NCI-H748 (cell line): ENCODE measurements around the gene PLCE1.

ENCODE experiments used
- DNase-seq: peaks from one replicate; lab custom pipeline; 2025; ENCODE audit not compliant: unreplicated experiment; lab: John Stamatoyannopoulos, UW

Gene PLCE1

DNA sequence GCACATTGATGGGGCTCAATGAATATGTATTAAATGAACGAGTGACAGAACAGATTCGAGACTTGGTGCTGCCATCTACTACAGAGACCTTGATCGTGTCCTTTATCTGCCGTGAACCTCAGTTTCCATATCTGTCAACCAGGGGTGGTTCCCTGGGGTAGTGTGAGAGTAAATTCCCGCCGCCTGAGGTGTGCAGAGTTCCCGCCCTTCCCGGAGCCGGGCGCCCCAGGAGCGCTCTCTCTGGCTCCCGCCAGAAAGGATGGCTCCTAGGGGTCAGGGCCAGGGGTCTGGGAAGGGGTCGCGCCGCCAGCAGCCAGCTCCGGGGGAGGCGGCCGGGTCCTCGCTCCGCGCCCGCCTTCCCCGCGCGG lies 333 bp upstream of the PLCE1 start:
- no peak for DNase-seq

DNA sequence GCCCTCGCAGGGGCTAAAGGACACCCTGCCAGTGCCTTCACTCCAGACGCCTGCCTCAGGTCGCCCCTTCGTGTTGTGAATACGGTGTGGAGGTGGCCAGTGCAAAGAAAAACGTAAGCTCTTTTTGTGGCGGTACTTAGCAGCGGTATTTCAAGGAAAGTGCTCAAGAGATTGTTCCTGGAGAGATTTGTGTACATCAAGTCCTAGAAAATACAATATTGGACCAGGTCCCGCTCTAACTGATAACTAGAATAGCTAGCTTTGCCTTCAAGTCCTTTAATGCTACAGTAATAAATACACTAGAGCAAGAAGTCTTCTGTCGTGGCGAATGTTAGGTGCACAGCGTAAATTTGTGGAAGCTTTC lies 689 bp downstream of the PLCE1 start:
- DNase-seq, result no peak

DNA sequence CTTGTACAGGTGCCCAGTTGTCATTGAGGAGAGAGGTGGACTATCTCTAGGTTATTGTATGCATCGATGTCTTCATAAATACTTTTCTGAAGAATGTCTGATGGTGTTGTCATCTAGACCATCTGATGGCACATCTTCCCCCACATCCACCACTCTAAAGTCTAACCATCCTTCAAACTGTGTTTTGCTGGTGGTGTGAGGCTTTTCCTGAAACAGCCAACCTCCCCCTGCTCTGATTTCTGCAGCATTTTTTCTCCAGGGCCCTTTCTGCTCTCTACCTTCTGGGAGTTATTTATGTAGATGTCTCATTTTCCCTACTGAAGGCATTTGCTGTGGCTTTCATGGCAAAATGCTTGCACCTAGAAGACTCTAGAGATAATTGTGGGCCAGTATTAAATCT lies 1.5 kb downstream of the PLCE1 start:
- no peak for DNase-seq

- no peak for DNase-seq
Observed at GRCh38 chr10:93995598-93996271, 2.0 kb downstream of the PLCE1 start.

- DNase-seq, result no peak
Observed at GRCh38 chr10:93996551-93996950, 2.8 kb downstream of the PLCE1 start.

- no peak for DNase-seq
Observed at GRCh38 chr10:93997546-93997945, 3.8 kb downstream of the PLCE1 start.

- no peak for DNase-seq
Observed at GRCh38 chr10:93999401-93999851, 5.7 kb downstream of the PLCE1 start.

DNA sequence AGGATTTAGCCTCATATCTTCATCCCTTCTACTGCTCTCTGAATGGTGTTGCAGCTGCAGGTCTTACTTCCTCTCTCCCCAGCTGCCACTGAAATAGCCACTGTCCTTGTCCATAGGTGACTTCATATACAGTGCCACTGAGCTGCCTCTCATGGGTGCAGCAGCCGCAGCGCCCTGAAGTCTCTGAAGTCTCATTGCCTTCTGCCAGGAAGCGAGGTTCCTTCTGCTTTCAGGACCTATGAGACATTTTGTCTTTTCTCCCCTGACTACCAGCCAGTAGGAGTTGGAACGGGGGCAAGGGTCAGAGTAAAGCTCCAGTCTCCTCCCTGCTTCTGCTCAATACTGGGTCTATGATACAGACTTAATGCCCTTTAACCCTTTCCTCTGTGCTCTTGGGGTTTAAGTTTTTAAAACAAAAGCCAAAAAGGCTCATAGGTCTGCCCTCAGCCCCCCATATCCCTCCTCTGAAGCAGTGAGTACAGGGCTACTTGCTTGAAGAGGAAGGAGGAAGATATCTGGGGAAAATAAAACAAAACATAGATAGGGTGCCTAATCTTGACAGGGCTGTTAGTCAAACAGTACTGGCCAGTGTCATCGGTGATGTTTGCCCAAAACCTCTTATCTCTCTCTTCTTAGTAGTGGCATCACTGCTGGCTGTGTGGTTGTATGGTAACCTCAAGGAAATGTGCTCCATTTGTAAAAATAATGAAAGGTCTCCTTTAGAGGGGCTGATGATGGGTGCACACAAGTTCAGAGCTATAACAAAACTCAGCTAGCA lies 7.1 kb downstream of the PLCE1 start:
- no peak for DNase-seq

DNA sequence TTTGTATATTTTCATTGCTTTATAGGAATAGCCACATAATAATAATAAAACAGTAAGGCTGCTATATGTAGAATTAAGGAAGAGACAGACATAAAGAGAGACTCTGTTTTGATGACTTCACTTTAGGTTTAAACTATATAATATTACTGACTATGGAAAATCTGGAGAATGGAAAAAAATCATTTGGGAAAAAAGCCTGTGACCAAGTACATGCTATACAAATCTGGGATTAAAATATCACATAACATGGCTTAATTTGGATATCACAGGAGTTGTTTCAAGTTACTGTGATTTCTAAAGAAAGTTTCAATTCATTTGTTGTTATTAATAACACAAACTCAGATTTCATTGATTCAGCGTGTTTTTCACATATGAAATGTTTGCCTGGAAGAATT lies 7.7 kb downstream of the PLCE1 start:
- no peak for DNase-seq

DNA sequence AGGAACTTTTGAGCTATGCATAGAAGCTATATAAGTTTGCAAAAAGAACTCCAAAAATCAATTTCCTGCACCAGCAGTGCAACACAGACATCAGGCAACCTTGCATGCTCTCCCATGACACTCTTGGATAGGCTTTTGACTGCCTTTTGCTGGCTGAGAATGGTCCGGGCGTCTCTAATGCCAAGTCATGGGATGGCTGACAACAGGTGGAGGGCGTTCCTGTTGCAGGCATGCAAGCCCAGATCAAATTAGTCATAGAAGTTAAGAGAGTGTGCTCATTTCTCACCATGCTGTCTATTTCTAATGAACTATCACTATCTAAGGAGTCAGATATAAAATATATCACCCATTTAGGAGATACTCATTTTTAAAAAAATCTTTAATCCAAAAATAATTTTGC lies 8.4 kb downstream of the PLCE1 start:
- DNase-seq, result no peak

DNA sequence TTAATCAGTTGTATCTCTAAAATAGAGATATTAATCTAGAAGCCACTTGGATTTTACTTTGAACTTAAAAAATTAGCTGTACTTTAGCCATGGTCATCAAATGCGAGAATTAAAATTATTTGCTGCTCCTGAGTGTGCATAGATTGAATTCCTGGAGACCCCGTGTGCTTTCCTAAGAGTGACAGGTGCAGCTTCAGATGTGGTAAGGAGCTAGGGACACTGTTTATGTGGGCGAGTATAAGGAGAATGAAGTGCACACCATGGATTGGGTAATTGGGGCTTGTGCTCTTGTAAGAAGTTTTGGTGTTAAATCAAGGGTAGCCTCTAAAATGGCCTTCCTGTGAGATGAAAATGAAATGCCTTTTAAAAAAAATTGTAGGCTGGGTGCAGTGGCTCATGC lies 9.8 kb downstream of the PLCE1 start:
- DNase-seq, result no peak

- DNase-seq, result no peak
Observed at GRCh38 chr10:94005050-94005449, 11.3 kb downstream of the PLCE1 start.

DNA sequence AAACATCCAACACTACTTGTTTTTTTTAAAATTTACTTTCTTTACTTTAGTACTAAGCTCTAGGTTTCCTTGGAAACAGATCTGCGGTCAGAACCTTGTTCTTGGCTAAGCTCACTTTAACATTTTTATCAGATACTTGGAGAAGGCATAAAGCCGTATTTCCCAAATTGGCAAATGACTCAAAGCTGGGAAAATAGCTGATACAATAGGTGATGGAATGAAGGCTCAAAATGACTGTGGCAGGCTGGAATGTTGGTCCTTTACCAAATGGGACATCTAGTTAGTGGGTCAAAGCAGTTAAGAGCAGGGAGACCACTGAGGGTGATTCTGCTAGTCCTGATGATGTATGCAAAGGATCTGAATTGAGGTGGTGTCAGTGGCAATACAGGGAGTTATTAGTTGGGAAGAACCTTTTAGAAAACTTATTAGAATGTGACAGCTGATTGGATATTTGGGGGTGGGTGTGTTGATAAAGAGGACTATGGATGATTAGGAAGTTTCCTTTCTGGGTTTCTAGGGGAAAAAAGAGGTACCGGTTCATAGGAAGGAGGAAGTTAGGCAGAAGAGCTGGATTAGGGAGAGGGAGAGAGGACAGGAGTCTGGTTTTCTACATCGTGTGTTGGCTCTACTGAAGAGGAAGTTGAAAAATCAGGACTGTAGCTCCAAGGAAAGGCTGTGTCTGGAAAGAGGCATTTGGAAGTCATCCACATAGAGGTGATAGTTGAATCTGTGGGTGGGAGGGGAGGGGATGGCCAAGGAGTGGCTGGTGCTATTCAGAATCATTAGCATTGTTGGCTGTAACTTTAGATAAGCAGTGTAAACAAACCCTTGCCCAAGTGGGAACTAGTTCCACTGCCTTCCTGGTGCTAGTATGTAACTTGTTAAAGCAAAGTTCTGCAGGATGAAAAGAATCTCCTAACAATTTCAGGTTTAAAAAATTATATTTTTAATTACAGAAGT lies 13.1 kb downstream of the PLCE1 start:
- DNase-seq, result peak; percentile 15

GRCh38 chr10:94008526-94008925 lies 14.8 kb downstream of the PLCE1 start:
- DNase-seq, result no peak

DNA sequence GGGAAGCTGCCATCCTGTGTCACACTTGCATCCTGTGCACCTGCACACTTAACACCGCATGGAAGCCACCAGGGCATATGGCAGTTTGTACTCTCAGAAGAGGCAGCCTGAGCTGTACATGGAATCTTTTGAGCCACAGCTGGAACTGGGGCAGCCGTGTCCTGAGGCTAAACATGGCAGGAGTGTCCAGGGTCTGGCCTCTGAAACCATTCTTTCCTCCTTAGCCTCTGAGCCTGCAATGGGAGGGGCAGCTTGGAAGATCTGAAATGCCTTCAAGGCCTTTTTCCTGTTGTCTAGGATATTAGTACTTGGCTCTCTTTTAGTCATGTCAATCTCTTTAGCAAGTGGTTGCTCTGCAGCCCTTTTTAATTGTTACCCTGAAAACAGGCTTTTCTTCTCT lies 16.4 kb downstream of the PLCE1 start:
- no peak for DNase-seq

DNA sequence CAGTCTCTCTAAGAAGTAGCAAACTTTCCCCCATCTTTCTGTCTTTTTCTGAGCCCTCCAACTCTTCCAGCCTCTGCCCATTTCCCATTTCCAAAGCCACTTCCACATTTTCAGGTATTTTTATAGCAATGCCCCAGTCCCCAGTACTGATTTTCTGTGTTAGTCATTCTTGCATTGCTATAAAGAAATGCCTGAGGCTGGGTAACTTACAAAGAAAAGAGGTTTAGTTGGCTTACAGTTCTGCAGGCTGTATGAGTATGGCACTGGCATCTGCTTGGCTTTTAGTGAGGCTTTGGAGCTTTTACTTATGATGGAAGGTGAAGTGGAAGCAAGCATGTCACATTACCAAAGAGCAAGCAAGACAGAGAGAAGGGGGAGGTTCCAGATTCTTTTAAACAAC lies 17.2 kb downstream of the PLCE1 start:
- DNase-seq, result no peak

GRCh38 chr10:94011296-94011695 lies 17.6 kb downstream of the PLCE1 start:
- no peak for DNase-seq

GRCh38 chr10:94012834-94013233 lies 19.1 kb downstream of the PLCE1 start:
- DNase-seq, result no peak

- DNase-seq, result no peak
Observed at GRCh38 chr10:94013331-94013760, 19.6 kb downstream of the PLCE1 start.

DNA sequence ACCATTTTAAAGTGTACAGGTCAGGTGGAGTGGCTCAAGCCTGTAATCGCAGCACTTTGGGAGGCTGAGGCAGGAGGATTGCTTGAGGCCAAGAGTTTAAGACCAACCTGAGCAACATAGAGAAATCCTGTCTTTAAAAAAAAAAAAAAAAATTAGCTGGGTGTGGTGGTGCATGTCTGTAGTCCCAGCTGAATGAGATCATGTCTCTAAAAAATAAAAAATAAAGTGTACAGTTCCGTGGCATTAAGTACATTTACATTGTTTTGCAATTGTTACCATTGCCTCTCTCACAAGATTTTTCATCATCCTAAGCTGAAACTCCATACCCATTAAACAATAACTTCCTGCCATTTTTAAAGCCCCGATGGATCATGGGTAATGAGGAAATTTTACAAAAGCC lies 20.6 kb downstream of the PLCE1 start:
- no peak for DNase-seq
